GM10847 (cell line): ENCODE data around the gene XAB2.
A peak's percentile ranks its signal among the peaks of the same experiment; 100 is the strongest.

Experiments
- POLR2A ChIP-seq: IDR thresholded peaks from 2 replicates; pipeline ENCODE4 v1.6.1; 2011; ENCODE audit not compliant: insufficient read length; ENCODE audit errors: extremely low read depth

Gene XAB2

GRCh38 chr19:7640803-7641202 is 11.5 kb upstream of the XAB2 start:
- no peak for TF ChIP-seq POLR2A

- TF ChIP-seq POLR2A: no peak
Measured at GRCh38 chr19:7639863-7640348, 10.6 kb upstream of the XAB2 start.

DNA sequence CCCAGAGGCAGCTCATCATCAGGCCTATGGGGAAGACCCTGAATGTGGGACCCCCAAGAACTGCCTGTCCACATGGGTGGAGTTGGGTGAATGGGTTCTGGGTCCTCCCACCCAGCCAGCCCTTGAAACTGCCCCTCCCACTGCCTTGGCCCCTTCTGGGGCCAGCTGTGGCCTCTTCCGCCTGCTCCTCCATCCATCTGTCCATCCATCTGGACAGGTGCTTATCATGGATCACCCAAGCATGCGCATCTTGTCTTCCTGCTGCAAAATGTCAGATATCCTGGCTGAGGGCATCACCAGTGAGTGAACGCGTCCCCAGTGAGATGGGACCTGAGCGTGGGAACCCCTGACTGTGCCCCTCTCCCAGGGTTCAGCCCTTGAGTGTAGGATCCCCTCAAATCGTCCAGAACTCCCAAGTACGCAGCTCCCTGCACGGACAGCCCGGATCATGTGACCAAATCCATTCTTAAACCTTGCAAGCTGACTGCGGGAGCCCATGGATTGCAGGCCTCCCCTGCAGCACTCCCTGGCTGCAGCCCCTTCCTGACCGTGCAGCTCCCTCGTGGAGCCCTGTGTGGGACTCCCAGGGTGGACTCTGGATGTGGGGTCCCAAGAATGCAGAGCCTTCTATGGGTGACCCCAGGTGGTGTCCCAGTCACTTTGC is 9.6 kb upstream of the XAB2 start:
- TF ChIP-seq POLR2A: no peak

DNA sequence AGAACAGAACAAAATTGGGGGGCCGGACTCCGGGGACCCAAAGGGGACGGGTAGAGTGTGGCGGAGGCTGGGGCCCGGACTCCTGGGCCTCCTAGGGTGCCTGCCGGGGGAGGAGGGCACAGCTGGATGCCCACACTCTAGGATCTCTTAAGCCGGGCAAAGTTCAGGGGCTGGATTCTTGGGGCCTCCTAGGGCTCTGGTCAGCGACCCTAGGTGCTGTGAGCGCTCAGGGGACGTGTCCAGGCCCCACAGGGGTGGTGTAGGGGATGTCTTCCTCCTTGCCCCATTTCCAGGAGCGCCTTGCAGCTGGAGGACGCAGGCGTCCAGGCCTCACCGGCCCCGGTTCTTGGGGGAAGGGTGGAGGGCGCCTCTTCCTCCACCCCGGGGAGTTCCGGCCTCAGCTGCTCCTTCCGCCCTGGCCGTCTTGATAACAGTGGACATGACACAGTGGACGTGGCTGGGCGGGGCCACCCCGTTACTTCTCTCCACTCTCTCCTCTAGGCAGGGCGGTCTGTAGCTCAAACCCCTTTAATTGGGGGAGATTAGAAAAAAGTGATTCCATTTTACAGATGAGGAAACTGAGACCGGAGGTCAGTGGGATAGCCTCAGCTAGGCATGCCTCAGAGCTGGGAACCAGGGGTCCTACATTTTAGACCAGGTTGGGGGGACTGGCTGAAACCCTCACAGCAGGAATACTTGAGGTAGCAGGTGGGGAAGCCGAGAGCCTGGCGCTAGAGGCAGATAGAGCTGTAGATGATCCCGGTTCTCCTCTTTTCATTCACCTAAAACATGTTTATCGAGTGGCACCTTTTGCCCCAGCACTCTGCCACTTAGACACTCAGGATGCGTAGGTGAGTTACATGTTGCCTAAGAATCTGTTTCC is 8.3 kb upstream of the XAB2 start:
- TF ChIP-seq POLR2A: no peak

GRCh38 chr19:7636691-7637373 is 7.5 kb upstream of the XAB2 start, which contains the start of gene STXBP2:
Gene STXBP2, plus strand, starts transcription at chr19:7637110. Its CDS starts 40 bp downstream, at chr19:7637150.
- peak; percentile 87 for TF ChIP-seq POLR2A

- TF ChIP-seq POLR2A: no peak
Measured at GRCh38 chr19:7636317-7636690, 7.0 kb upstream of the XAB2 start.

DNA sequence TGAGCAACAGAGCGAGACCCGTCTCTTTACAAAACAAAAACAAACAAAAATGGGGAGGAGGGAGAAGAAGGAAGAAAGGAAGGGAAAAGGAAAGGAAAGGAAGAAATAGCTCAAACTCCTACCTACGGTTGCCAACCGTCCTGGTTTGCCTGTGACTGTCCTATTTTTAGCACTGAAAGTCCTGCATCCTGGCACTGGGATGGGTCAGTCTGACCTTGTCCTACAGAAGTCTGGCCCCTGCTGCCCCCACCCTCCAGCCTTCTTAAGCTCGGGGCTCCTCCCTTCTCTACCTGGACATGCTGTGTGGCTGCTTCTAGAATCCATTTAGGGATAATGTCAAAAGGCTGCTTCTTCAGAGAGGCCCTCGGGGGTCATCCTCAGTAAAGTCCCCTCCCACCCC is 6.3 kb upstream of the XAB2 start:
- no peak for TF ChIP-seq POLR2A

DNA sequence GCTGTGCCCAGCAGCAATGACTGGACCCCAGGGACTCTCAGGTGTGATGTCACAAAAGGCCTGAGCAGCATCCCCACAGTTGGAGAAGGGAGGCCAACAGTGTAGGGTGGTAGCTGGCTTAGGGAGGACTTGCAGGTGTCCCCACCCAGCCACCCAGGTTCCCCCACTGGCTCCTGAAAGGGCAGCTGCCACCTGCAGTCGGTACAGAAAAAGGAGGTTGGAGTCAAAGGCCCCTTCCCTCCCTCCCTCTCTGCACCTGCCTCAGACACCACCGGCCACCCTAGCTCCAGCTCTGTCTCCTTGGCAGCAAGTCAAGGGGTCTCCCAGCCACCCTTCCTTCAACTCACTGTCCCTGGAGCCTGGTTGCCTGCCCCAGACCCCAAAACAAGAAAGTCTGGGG is 4.4 kb upstream of the XAB2 start, which contains the start of gene PCP2:
TSS of gene PCP2 (minus strand) at position 22 of the 400 bp plus-strand sequence. CDS start 262 bp downstream, outside the sequence.
- TF ChIP-seq POLR2A: no peak

DNA sequence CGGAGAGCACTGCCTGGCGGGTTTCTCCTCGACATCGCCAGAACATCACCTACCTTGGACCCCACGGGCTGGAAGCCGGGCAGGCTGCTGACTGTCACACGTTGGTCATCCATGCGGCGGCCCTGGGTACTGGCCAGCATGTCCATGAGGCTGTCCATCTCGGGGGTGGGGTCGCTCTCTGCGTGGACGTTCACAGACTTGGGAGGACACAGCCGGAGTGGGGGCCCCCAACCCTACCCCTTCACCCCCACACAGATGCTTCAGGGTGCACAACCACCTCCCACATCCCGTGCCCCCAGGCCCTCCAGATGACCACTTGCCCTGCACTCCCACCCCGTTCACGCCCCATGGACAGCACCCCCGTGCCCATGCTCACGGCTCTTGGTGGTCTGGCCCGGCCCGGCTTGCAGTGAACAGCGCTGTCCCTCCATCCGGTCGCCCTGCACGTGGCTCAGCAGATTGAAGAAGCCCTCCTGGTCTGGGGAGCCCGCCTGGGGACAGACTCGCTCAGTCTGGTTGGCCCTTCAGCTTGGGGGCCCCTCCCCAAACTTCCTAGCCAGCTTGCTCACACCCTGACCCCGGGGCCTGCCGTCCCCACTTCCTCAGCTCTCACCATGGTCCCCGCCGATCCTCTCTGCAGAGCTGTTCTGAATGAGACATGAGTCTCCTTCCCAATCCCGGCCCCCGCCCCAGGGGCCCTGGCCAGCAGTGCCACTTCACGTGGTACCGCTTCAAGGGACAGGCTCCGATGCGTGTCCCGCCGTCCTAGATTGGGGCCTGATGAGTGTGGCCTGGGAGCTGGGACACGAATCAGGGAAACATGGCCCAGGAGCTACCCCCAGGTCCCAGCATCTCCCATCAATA is 3.2 kb upstream of the XAB2 start:
- no peak for TF ChIP-seq POLR2A

GRCh38 chr19:7631577-7631976 is 2.2 kb upstream of the XAB2 start:
- no peak for TF ChIP-seq POLR2A

GRCh38 chr19:7628589-7629311 is 595 bp downstream of the XAB2 start:
- TF ChIP-seq POLR2A: no peak

DNA sequence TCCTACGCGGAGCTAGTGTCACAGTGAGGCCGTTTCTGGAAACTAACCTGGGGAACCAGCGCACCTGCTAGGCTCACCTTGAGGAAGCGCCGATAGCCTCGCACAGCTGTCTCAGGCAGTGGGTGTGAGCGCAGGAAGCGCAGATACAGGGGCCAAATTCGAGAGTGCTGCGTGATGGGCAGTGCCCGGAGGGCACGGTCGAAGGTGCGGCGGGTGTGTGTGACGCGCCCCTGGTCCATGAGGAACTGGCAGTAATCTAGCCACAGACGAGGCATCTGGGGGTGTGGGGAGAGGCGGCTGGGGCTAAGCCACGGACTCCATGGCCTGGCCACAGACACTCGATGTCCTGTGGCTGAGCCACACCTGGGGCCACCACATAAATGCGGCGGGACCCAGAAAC is 2.2 kb downstream of the XAB2 start:
- TF ChIP-seq POLR2A: no peak

DNA sequence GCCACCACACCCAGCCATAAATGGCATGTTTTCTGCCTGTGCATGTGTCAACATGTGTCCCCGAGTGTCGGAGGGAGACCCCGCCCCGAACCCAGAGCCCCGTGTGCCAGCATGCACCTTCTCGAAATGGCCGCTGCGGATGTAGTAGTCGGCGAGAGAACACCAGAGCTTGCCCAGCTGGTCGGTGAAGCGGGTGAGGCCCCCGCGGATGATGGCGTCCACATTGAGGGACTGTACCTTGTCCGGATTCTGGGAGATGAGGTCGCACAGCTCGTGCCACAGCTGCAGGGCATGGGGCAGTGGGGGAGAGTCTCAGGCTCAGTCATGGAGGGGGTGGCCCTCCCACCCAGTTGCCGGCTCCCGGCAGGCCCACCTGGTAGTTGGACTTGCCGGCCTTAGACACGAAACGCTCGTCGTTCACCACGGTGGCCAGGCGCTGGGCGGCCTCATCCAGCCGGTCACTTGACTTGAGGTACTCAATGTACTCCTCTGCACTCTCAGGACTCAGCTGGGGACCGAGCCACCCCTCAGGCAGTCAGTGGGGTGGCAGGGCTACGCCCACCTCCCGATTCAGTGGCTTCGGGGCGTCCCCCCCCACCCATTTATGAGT is 3.5 kb downstream of the XAB2 start:
- no peak for TF ChIP-seq POLR2A

GRCh38 chr19:7624810-7625209 is 4.5 kb downstream of the XAB2 start:
- TF ChIP-seq POLR2A: no peak
